HepG2 (cell line): ENCODE results near the gene TLE7. TPM values are rescaled to one million over a fixed set of nuclear protein-coding genes. Genes with fewer than 3 reads are reported as not detected.

ENCODE experiments used
- ARID2 ChIP-seq: sonication (generic); formaldehyde crosslinking; IDR thresholded peaks from 2 replicates; pipeline ENCODE4 v1.8.1; 2022; ENCODE audit warnings: mild to moderate bottlenecking, missing genetic modification reagents, borderline replicate concordance
- ARNT2 ChIP-seq: sonication (generic); formaldehyde crosslinking; IDR thresholded peaks from 2 replicates; pipeline ENCODE4 v1.8.0; 2022; ENCODE audit warnings: mild to moderate bottlenecking, low read depth, missing genetic modification reagents, moderate library complexity
- HOXA3 ChIP-seq: sonication (generic); formaldehyde crosslinking; IDR thresholded peaks from 2 replicates; pipeline ENCODE4 v1.5.0; 2020; ENCODE audit warnings: missing genetic modification reagents
- KLF16 ChIP-seq, 2 experiments: sonication (generic) in 1 of 2; formaldehyde crosslinking in 1 of 2; IDR thresholded peaks; 2 replicates each; pipeline versions ENCODE4 v1.6.1 to v1.8.0; 2016 to 2023; ENCODE audit warnings: missing genetic modification reagents in 2 of 2, missing compliant biosample characterization in 1 of 2
- SP140L ChIP-seq: sonication (generic); formaldehyde crosslinking; IDR thresholded peaks from 2 replicates; pipeline ENCODE4 v1.4.0; 2020; ENCODE audit warnings: missing genetic modification reagents, borderline replicate concordance
- ZMYM4 ChIP-seq: sonication (generic); formaldehyde crosslinking; IDR thresholded peaks from 2 replicates; pipeline ENCODE4 v1.8.1; 2023; ENCODE audit warnings: mild to moderate bottlenecking, missing genetic modification reagents
- ZNF138 ChIP-seq: sonication (generic); formaldehyde crosslinking; IDR thresholded peaks from 2 replicates; pipeline ENCODE4 v1.5.0; 2020; ENCODE audit warnings: mild to moderate bottlenecking, low read depth, missing genetic modification reagents
- ZNF383 ChIP-seq: sonication (generic); formaldehyde crosslinking; IDR thresholded peaks from 2 replicates; pipeline ENCODE4 v1.4.0; 2020; ENCODE audit warnings: missing genetic modification reagents, mild to moderate bottlenecking, borderline replicate concordance
- ZNF605 ChIP-seq: sonication (generic); formaldehyde crosslinking; IDR thresholded peaks from 2 replicates; pipeline ENCODE4 v1.8.0; 2022; ENCODE audit warnings: mild to moderate bottlenecking, missing genetic modification reagents
- ZSCAN12 ChIP-seq: sonication (generic); formaldehyde crosslinking; IDR thresholded peaks from 2 replicates; pipeline ENCODE4 v1.9.0; 2021; ENCODE audit warnings: mild to moderate bottlenecking, missing genetic modification reagents
- ZZZ3 ChIP-seq: sonication (generic); formaldehyde crosslinking; IDR thresholded peaks from 2 replicates; pipeline ENCODE4 v1.4.0; 2020; ENCODE audit warnings: missing genetic modification reagents, mild to moderate bottlenecking, borderline replicate concordance
- polyA plus RNA-seq, 8 experiments: library from polyadenylated mRNA; depleted of rRNA in 3 of 8; stranded (reverse) in 7 of 8; unstranded in 1 of 8; fragments of >200 nt; fragmentation: Illumina TruSeq in 4 of 8; extraction: Trizol in 4 of 8; gene quantifications; 2 replicates each; pipeline versions ENCODE4 v1.2.1 to v1.2.3, GENCODE V29; 2011 to 2016; ENCODE audit warnings: low read depth in 4 of 8, missing spikeins in 1 of 8, mixed read lengths in 1 of 8; ENCODE audit not compliant: insufficient read depth in 1 of 8
- total RNA-seq, 5 experiments: library from RNA; depleted of rRNA; stranded (reverse); fragments of >200 nt; fragmentation: Illumina TruSeq; extraction: Trizol; gene quantifications; 2 replicates each; pipeline ENCODE4 v1.2.3, GENCODE V29; 2016; ENCODE audit warnings: low read depth in 1 of 5
- TF ChIP-seq, protein P1 (sequence below): sonication (generic); formaldehyde crosslinking; IDR thresholded peaks from 2 replicates; pipeline ENCODE4 v1.4.0; 2020; ENCODE audit warnings: missing genetic modification reagents, borderline replicate concordance
- TF ChIP-seq, protein P2 (sequence below): fragments of 450-650 bp; IDR thresholded peaks from 2 replicates; pipeline ENCODE4 v1.6.1; 2017; ENCODE audit warnings: mild to moderate bottlenecking
- TF ChIP-seq, protein P3 (sequence below): sonication (generic); formaldehyde crosslinking; IDR thresholded peaks from 2 replicates; pipeline ENCODE4 v1.4.0; 2020; ENCODE audit warnings: low read depth, mild to moderate bottlenecking, missing genetic modification reagents
- TF ChIP-seq, protein P4 (sequence below): sonication (generic); formaldehyde crosslinking; IDR thresholded peaks from 2 replicates; pipeline ENCODE4 v1.4.0; 2020; ENCODE audit warnings: missing genetic modification reagents
- TF ChIP-seq, protein P5 (sequence below): IDR thresholded peaks from 2 replicates; pipeline ENCODE4 v1.6.1; 2016; ENCODE audit warnings: missing genetic modification reagents, missing compliant biosample characterization

TLE7 gene
- total and polyA plus RNA-seq, 2 of the 13 experiments (the other 11 are each of a cell fraction or from before 2014, with no cell fraction given), result not detected

DNA sequence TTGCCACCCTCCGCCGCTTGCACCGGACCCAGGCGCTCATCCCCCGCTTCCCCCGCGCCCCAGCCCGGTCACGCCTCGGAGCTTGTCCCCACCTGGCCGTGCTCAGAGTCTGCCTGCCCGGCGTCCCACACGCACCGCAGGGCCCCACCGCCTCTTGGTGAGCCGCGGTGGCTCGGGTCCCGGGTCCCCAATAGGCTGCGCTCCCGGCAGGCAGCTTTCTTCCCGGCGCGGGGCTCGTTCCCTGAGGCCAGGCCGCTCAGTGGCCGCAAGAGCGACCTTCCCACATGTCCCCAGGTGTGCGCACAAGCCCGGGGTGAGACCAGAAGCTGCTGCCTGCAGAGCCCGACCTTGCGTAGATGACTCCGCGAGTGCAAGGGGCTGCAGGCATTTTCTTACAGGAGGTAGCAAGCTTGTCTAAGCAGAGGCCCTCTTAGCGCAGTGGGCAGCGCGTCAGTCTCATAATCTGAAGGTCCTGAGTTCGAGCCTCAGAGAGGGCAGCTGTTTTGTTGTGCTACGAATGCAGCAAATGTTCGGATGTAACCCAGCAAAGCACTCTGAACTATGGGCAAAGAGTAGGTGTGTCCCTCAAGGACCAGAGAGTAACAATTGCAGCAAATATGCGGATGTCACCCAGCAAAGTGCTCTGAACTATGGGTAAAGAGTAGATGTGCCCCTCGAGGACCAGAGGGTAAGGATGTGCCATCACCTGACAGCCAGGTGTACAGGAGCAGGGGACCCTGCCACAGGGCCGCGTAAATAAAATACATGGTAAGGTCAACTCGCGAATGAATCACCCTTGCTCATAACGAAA lies 15.6 kb downstream of the TLE7 start (continued):
- TF ChIP-seq ZMYM4 (CRISPR knock-in tag) (peak; percentile 86), ZNF605 (peak; percentile 98), ZSCAN12 (no peak), ARID2 (CRISPR knock-in tag) (no peak), ZNF138 (CRISPR knock-in tag) (peak; percentile 66; the same call in 1 of the 2 replicates), SP140L (CRISPR knock-in tag) (peak; percentile 97), HOXA3 (CRISPR knock-in tag) (peak; percentile 91), ZNF383 (CRISPR knock-in tag) (peak; percentile 98), ZZZ3 (CRISPR knock-in tag) (peak; percentile 86), ARNT2 (CRISPR knock-in tag) (peak; percentile 87), KLF16 (CRISPR knock-in tag; IDR thresholded peaks at IDR 0.05) (peak in 1 of 2 experiments; percentile 98; a peak in 2 of 4 replicates)
- TF ChIP-seq, protein P1, sequence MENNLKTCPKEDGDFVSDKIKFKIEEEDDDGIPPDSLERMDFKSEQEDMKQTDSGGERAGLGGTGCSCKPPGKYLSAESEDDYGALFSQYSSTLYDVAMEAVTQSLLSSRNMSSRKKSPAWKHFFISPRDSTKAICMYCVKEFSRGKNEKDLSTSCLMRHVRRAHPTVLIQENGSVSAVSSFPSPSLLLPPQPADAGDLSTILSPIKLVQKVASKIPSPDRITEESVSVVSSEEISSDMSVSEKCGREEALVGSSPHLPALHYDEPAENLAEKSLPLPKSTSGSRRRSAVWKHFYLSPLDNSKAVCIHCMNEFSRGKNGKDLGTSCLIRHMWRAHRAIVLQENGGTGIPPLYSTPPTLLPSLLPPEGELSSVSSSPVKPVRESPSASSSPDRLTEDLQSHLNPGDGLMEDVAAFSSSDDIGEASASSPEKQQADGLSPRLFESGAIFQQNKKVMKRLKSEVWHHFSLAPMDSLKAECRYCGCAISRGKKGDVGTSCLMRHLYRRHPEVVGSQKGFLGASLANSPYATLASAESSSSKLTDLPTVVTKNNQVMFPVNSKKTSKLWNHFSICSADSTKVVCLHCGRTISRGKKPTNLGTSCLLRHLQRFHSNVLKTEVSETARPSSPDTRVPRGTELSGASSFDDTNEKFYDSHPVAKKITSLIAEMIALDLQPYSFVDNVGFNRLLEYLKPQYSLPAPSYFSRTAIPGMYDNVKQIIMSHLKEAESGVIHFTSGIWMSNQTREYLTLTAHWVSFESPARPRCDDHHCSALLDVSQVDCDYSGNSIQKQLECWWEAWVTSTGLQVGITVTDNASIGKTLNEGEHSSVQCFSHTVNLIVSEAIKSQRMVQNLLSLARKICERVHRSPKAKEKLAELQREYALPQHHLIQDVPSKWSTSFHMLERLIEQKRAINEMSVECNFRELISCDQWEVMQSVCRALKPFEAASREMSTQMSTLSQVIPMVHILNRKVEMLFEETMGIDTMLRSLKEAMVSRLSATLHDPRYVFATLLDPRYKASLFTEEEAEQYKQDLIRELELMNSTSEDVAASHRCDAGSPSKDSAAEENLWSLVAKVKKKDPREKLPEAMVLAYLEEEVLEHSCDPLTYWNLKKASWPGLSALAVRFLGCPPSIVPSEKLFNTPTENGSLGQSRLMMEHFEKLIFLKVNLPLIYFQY, result peak; percentile 93
- TF ChIP-seq, protein P2, sequence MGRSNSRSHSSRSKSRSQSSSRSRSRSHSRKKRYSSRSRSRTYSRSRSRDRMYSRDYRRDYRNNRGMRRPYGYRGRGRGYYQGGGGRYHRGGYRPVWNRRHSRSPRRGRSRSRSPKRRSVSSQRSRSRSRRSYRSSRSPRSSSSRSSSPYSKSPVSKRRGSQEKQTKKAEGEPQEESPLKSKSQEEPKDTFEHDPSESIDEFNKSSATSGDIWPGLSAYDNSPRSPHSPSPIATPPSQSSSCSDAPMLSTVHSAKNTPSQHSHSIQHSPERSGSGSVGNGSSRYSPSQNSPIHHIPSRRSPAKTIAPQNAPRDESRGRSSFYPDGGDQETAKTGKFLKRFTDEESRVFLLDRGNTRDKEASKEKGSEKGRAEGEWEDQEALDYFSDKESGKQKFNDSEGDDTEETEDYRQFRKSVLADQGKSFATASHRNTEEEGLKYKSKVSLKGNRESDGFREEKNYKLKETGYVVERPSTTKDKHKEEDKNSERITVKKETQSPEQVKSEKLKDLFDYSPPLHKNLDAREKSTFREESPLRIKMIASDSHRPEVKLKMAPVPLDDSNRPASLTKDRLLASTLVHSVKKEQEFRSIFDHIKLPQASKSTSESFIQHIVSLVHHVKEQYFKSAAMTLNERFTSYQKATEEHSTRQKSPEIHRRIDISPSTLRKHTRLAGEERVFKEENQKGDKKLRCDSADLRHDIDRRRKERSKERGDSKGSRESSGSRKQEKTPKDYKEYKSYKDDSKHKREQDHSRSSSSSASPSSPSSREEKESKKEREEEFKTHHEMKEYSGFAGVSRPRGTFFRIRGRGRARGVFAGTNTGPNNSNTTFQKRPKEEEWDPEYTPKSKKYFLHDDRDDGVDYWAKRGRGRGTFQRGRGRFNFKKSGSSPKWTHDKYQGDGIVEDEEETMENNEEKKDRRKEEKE, result no peak
- TF ChIP-seq, protein P3, sequence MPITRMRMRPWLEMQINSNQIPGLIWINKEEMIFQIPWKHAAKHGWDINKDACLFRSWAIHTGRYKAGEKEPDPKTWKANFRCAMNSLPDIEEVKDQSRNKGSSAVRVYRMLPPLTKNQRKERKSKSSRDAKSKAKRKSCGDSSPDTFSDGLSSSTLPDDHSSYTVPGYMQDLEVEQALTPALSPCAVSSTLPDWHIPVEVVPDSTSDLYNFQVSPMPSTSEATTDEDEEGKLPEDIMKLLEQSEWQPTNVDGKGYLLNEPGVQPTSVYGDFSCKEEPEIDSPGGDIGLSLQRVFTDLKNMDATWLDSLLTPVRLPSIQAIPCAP (CRISPR knock-in tag), result no peak
- TF ChIP-seq, protein P4, sequence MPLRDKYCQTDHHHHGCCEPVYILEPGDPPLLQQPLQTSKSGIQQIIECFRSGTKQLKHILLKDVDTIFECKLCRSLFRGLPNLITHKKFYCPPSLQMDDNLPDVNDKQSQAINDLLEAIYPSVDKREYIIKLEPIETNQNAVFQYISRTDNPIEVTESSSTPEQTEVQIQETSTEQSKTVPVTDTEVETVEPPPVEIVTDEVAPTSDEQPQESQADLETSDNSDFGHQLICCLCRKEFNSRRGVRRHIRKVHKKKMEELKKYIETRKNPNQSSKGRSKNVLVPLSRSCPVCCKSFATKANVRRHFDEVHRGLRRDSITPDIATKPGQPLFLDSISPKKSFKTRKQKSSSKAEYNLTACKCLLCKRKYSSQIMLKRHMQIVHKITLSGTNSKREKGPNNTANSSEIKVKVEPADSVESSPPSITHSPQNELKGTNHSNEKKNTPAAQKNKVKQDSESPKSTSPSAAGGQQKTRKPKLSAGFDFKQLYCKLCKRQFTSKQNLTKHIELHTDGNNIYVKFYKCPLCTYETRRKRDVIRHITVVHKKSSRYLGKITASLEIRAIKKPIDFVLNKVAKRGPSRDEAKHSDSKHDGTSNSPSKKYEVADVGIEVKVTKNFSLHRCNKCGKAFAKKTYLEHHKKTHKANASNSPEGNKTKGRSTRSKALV (CRISPR knock-in tag), result peak; percentile 100
- TF ChIP-seq, protein P5, sequence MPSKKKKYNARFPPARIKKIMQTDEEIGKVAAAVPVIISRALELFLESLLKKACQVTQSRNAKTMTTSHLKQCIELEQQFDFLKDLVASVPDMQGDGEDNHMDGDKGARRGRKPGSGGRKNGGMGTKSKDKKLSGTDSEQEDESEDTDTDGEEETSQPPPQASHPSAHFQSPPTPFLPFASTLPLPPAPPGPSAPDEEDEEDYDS (CRISPR knock-in tag), result peak; percentile 86
